Heart left ventricle (tissue), 16 donors: ENCODE results near the gene OR1S2. TPM values are rescaled to one million over a fixed set of nuclear protein-coding genes. Genes with fewer than 3 reads are reported as not detected.
A peak's percentile ranks its signal among the peaks of the same experiment; 100 is the strongest.

Experiments used
- ATAC-seq, 4 donors: fragments of 200-7000 bp; cut with Tn5 transposase; one replicate each; pipeline ENCODE4 v1.9.1; 2020 to 2022; ENCODE audit warnings: moderate library complexity in 4 of 4, mild to moderate bottlenecking in 3 of 4, moderate number of reproducible peaks in 1 of 4
- DNase-seq, 5 donors: peaks; one replicate each; pipeline ENCODE4 v3.0.0-alpha.2; 2020
- H3K27ac ChIP-seq, 12 donors: fragments of 200-600 bp; sonication (generic) in 4 of 12; one replicate each; pipeline versions ENCODE4 v1.5.0 to v1.8.0; 2016 to 2022; ENCODE audit warnings: mild to moderate bottlenecking in 2 of 12
- H3K27me3 ChIP-seq, 9 donors: fragments of 200-600 bp; sonication (generic) in 2 of 9; one replicate each; pipeline versions ENCODE4 v1.5.1 to v1.8.0; 2016 to 2022; ENCODE audit warnings: mild to moderate bottlenecking in 3 of 9
- H3K36me3 ChIP-seq, 9 donors: fragments of 200-600 bp; sonication (generic) in 2 of 9; one replicate each; pipeline versions ENCODE4 v1.5.0 to v1.8.0; 2018 to 2022; ENCODE audit warnings: mild to moderate bottlenecking in 2 of 9
- H3K4me1 ChIP-seq, 12 donors: fragments of 200-600 bp; sonication (generic) in 4 of 12; one replicate each; pipeline versions ENCODE4 v1.5.0 to v1.8.0; 2016 to 2022; ENCODE audit warnings: mild to moderate bottlenecking in 3 of 12
- H3K4me3 ChIP-seq, 12 donors: fragments of 200-600 bp; sonication (generic) in 4 of 12; one replicate each; pipeline versions ENCODE4 v1.5.0 to v1.8.0; 2017 to 2022; ENCODE audit warnings: mild to moderate bottlenecking in 9 of 12, moderate library complexity in 4 of 12
- H3K9me3 ChIP-seq, 12 donors: fragments of 200-600 bp; sonication (generic) in 4 of 12; one replicate each; pipeline versions ENCODE4 v1.5.0 to v1.8.0; 2016 to 2022; ENCODE audit warnings: mild to moderate bottlenecking in 1 of 12
- CTCF ChIP-seq, 12 donors: fragments of 200-600 bp; sonication (generic) in 4 of 12; IDR thresholded peaks; one replicate each; pipeline versions ENCODE4 v1.5.0 to v1.8.0; 2018 to 2022; ENCODE audit warnings: antibody characterized with exemption in 12 of 12, mild to moderate bottlenecking in 5 of 12
- POLR2A ChIP-seq, 2 donors: fragments of 450-650 bp; IDR thresholded peaks; one replicate each; pipeline ENCODE4 v1.6.1; 2017; ENCODE audit warnings: antibody characterized with exemption in 2 of 2, mild to moderate bottlenecking in 2 of 2, moderate library complexity in 2 of 2
- WGBS, 4 donors: extraction: QIAGEN DNeasy Blood & Tissue Kit in 2 of 4; methylation state at CpG; one replicate each; pipeline versions ENCODE4 v1.1.5 to v1.1.7; 2013 to 2018; 5-methylcytosine and 5-hydroxymethylcytosine counted together
- intact Hi-C, 10 donors: fragments of 100-400 bp; cut with DNase I; formaldehyde crosslinking; loops; one replicate each; pipeline versions ENCODE4 v1.11.1 to v1.14.2; 2022
- polyA plus RNA-seq, 2 donors: library from polyadenylated mRNA; stranded (reverse); fragments of 200-250 nt; gene quantifications; one replicate each; pipeline ENCODE4 v1.2.3, GENCODE V29; 2013
- total RNA-seq, 9 donors: library from RNA; depleted of rRNA in 2 of 9; stranded (reverse); fragments of >200 nt in 2 of 9; fragmentation: NEBNext Ultra II Directional in 3 of 9; extraction: Animal tissue kit (Norgen Biotek cat#: 25700) in 3 of 9; gene quantifications; one replicate each; pipeline versions ENCODE4 v1.1.0 to v1.2.4, GENCODE V29; 2016 to 2023
- donor health status: ischemic (EF 13 %, LVEDD 7.1; RV severe dilation, severe dysfunction).
- donor health status: healthy with polysubstance abuse.
- donor health status: DM: no; HTN: yes; CAD: no.
- donor health status: DM: no; HTN: no; CAD: no.
- donor health status: ischemic (EF 25% LVEDD 6.9; RV normal size, moderate dysfunction).
- donor health status: ischemic (EF 25% LVEDD 5.7; RV mildly dilated, moderate dysfunction).
- donor health status: healthy.
- donor health status: DM: yes; HTN: yes; CAD: no.
- donor health status: ischemic (EF 35%, LVEDD 5.7; RV mildly dilated, moderate dysfunction).
- donor health status: nonischemic (EF 11% LVEDD 7.7; RV severe dilation, severe dysfunction).
- donor health status: DM: yes; HTN: yes; CAD: no.
- donor health status: PGD.
- donor health status: ischemic (EF 29% LVEDD 5.4; RV normal size, mild dysfunction).
- donor health status: nonischemic (EF 23%, LVEDD 6.1; RV moderate dilation, normal function).

Gene OR1S2
- total and polyA plus RNA-seq, 11 donors: not detected

DNA sequence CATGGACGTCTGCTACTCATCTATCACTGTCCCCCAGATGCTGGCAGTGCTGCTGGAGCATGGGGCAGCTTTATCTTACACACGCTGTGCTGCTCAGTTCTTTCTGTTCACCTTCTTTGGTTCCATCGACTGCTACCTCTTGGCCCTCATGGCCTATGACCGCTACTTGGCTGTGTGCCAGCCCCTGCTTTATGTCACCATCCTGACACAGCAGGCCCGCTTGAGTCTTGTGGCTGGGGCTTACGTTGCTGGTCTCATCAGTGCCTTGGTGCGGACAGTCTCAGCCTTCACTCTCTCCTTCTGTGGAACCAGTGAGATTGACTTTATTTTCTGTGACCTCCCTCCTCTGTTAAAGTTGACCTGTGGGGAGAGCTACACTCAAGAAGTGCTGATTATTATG, 24.3 kb downstream of the OR1S2 start:
- Histone ChIP-seq H3K36me3 (no peaks in the 10 kb centered on the region), H3K27ac (no peak overlapping the region), H3K4me3 (no peak overlapping the region), H3K27me3 (no peaks in the 10 kb centered on the region), H3K4me1 (no peaks in the 10 kb centered on the region), H3K9me3 (no peaks in the 10 kb centered on the region)
- intact Hi-C loops: no loop called here
- TF ChIP-seq CTCF (IDR thresholded peaks at IDR 0.05) (no peak), POLR2A (IDR thresholded peaks at IDR 0.05) (no peak)
- ATAC-seq (no peak), DNase-seq (peak in 2 of 5 donors; percentile 26 to 44)
- WGBS, 4 donors: 51 to 70% (median 61%) methylated on average over 7 of the region's 7 CpGs

DNA sequence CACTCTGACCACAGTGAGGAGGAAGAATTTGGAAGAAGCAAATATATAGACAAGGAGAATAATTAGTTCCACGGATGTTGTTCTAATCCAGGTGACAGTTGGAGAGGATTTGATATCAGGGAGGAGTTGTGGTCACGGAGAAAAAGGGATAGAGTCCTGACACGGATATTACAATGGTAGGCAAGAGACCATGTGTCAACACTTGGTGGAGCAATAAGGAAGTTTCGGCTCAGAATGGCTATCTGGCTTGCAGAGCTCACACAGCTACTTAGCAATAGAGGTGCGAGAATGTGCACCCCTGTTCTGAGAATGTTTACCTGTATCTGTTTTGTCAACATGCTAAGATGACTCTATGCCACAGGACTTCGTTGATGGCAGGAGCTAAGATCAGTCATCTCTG, 25.5 kb downstream of the OR1S2 start:
- no peaks in the 10 kb centered on the region for H3K36me3 ChIP-seq
- WGBS, 4 donors: 82 to 88% (median 86%) methylated on average over 6 of the region's 6 CpGs

DNA sequence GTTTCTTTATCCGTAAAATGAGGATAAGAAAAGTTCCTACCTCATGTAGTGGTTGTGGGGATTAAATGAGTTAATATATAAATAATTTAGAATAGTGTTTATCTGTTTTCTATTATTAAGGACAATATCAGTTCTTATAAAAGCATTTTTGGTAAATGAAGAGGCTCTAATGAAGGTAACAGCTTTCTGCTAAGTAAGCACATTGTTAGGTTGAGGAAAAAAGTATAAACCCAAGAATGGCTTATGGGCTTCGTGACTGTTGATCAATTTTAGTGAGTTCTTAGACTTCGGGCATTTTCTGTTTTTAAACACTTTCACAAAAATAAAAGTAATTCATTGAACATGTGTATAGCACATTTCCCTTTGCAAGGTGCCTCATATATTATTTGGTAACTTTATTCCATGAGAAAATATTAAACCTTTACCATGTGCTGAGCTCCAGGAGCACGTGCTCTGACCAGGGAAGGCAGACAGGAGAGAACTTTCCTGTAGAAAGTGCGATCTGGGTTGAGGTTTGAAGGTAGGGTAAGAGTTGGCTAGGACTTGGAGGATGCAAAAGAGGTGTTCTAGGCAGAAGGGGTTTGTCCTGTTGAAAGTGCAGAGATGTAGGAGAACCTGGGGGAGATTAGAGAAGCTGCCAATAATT, 26.4 kb downstream of the OR1S2 start:
- H3K4me1 ChIP-seq: no peaks in the 10 kb centered on the region
- H3K4me3 ChIP-seq: no peak overlapping the region
- ATAC-seq (no peak), DNase-seq (no peak)
- intact Hi-C loops: no loop called here
- H3K27me3 ChIP-seq: no peaks in the 10 kb centered on the region
- H3K36me3 ChIP-seq: no peaks in the 10 kb centered on the region
- H3K9me3 ChIP-seq: no peaks in the 10 kb centered on the region
- H3K27ac ChIP-seq: no peak overlapping the region
- TF ChIP-seq POLR2A (IDR thresholded peaks at IDR 0.05) (no peak), CTCF (IDR thresholded peaks at IDR 0.05) (no peak)
- WGBS, 4 donors: 80 to 84% (median 82%) methylated on average over 5 of the region's 5 CpGs

More for the DNA sequence above, 25.5 kb downstream of the OR1S2 start:
- ATAC-seq (no peak), DNase-seq (no peak)
- H3K27ac ChIP-seq: no peak overlapping the region
- TF ChIP-seq POLR2A (IDR thresholded peaks at IDR 0.05): no peak
- TF ChIP-seq CTCF (IDR thresholded peaks at IDR 0.05): no peak
- H3K4me1 ChIP-seq: no peaks in the 10 kb centered on the region
- H3K4me3 ChIP-seq: no peak overlapping the region
- intact Hi-C loops: no loop called here
- no peaks in the 10 kb centered on the region for H3K27me3 ChIP-seq
- no peaks in the 10 kb centered on the region for H3K9me3 ChIP-seq

GRCh38 chr11:58165504-58166106, 38.3 kb downstream of the OR1S2 start:
- TF ChIP-seq POLR2A (IDR thresholded peaks at IDR 0.05) (no peak), CTCF (IDR thresholded peaks at IDR 0.05) (no peak)
- WGBS, 4 donors: 77 to 84% (median 82%) methylated on average over 7 of the region's 7 CpGs
- intact Hi-C loops: loop anchor here in 1 of 10 donors (5.0 to 10.0 kb wide), 2 partner anchors 61 to 347 kb away; no protein-coding TSS in a partner anchor

More at GRCh38 chr11:58165504-58166106, 38.3 kb downstream of the OR1S2 start:
- H3K27ac ChIP-seq: no peak overlapping the region
- no peaks in the 10 kb centered on the region for H3K4me1 ChIP-seq
- no peaks in the 10 kb centered on the region for H3K9me3 ChIP-seq
- ATAC-seq (no peak), DNase-seq (no peak)
- H3K27me3 ChIP-seq: no peaks in the 10 kb centered on the region
- H3K36me3 ChIP-seq: no peaks in the 10 kb centered on the region
- no peak overlapping the region for H3K4me3 ChIP-seq
